GM19099 (cell line): ENCODE results near the gene PDCL3.

ENCODE experiments used
- POLR2A ChIP-seq: IDR thresholded peaks from 3 replicates; pipeline ENCODE4 v1.6.1; 2011; ENCODE audit warnings: low read depth; ENCODE audit not compliant: insufficient read length; ENCODE audit errors: extremely low read depth

The PDCL3 gene

DNA sequence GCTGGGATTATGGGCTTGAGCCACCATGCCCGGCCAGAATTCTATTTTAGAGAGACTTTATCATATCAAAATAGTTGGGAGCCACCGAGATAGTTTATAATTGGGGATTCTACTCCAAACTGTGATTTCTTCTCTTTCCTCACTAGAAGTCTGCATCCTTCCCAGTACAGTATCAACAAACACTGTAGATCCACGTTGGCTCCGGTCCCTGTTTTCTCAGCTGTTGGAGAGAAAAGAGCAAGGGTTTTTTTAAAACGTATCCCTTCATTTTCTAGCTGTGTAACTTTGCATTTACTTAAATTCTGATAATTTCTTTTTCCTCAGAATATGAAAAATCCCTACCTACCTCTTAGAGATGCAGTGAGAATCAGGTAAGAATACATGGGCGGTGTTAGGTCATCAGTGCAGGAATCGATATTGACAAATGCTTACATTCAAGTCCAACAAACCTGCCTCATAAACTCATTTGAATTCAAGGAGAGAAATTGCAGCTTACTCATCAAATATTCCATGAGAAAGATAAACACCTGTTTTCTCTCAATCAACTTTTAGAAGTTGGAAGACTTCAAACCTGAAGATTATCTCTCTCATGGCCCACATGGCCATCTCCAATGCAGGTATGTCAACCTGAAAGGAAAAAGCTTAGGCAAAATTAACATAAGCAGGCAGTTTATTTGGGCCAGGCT lies 17.7 kb upstream of the PDCL3 start:
- TF ChIP-seq POLR2A, result no peak

DNA sequence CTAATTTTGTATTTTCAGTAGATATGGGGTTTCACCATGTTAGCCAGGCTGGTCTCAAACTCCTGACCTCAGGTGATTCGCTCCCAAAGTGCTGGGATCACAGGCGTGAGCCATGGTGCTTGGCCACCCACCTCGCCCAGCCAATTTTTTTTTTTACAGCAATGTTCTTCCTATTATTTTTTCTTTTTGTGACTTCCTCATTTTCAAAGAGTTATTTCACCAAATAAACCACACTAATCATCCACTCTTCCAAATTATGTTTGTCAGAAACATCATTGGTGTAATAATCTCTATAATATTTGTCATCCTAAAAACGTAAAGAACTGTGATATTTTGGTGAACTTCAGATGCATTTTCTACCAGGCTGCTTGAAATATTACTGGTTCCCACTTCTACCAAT lies 16.3 kb upstream of the PDCL3 start:
- TF ChIP-seq POLR2A, result no peak

DNA sequence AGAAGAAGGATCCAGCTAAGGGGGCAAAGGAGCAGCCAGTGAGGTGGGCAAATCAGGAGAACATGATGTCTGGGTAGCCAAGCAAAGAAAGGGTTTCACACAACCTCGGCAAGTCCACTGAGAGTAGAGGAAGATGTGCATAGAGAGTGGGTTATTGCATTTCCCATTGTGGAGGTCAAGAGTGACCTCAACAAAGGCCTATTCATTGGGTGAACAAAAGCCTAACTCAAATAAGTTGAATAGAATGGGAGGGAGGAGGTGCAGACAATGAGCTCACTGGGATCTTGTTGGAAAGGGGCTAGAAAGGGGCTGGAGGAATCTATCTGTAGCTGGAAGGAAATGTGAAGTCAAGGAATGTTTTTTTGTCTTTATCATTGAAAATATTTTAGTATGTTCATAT lies 14.0 kb upstream of the PDCL3 start:
- TF ChIP-seq POLR2A, result no peak

DNA sequence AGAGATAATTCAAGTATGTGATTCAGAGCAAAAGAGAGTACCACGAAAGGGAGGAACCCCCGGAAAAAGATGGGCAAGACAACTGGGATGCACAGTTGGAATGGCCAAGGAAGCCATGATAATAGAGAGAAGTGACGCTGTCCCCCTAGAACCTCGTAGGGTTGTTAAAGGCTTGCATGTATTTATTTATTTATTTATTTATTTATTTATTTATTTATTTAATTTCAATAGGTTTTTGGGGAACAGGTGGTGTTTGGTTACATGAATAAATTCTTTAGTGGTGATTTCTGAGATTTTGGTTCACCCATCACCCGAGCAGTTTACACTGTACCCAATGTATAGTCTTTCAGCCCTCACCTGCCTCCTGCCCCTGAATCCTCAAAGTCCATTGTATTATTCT lies 11.5 kb upstream of the PDCL3 start:
- no peak for TF ChIP-seq POLR2A

DNA sequence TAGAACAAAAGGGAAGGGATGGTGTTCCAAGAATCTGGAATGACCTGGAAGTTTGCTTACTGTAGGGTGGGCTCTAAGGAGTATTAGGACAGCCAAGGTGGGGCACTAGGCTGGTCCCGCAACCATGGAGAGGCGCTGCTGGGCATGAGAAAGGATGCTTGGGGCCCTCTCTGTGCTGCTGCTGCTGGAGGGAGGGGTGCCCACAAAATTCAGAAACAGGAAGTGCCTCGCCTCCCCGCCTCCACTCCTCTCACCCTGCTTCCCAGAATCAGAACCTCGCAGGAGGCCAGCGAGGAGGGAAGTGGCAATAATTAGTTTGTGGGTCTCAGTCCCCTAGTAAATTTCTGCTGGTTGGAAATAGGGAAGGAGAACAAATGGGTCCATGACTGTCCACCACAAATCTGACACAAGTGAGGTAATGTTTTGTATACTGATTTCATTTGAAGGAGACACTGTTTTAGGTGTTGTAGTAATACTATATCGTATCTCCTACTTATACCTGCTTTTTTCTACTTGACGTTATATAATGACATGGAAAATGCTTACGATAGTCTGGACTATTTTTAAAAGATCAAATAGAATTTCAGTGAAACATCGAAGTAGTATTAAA lies 7.9 kb upstream of the PDCL3 start:
- no peak for TF ChIP-seq POLR2A

DNA sequence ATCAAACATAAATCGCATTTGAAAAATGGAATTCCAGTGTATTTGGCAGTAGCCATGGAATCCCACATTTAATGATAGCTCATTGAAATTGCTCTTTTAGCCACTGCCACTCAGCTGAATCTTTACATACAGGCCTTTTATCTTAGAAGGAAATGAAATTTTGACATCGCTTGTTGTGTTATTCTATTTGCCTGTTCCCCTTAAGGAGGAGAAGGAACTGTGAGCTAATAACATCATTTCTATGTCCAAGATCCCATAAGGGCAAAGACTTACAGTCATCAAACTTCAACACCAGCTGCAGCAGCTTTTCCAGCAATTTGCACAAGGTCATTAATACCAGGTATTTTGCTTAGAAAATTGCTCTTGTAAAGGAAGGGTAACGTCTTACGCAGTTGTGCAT lies 6.0 kb upstream of the PDCL3 start:
- no peak for TF ChIP-seq POLR2A

DNA sequence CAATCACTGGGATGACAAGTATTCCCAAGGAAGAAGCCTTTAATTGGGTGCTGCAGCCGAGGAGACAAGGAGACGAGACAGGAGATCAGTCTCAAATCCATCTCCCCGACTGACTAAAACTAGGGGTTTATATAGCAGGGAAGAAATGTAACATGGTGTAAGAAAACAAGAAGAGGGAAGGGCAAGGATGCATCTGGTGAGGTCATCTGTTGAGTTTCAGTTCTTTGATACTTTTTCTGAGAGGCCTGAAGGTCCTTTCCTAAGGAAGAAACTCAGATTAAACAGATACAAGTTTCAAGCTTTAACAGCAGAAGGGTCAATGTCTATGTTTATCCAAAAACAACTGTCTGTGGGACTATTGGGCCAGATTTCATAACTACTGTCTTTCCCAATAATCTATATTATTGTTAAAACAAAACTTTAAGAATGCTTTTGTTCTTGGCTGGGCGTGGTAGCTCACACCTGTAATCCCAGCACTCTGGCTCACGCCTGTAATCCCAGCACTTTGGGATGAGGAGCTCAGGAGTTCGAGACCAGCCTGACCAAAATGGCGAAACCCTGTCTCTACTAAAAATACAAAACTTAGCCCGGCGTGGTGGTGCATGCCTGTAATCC lies 2.5 kb upstream of the PDCL3 start:
- no peak for TF ChIP-seq POLR2A

DNA sequence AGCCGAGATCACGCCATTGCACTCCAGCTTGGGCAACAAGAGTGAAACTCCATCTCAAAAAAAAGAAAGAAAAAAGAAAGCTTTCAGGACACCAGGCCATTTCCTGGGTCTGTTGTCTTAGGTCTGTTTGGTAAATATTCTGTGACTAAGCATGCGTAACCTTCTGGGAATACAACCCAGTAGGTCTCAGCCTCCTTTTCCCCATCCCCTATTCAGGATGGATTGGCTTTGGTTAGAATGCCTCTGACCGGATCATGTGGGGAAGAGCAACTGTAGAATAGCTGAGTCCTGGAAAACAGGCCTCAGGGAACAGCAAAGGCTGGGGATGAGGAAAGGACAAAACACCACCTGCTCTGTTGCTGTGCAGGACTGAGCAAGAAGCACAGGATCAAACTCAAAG lies 1.6 kb upstream of the PDCL3 start:
- TF ChIP-seq POLR2A, result no peak

DNA sequence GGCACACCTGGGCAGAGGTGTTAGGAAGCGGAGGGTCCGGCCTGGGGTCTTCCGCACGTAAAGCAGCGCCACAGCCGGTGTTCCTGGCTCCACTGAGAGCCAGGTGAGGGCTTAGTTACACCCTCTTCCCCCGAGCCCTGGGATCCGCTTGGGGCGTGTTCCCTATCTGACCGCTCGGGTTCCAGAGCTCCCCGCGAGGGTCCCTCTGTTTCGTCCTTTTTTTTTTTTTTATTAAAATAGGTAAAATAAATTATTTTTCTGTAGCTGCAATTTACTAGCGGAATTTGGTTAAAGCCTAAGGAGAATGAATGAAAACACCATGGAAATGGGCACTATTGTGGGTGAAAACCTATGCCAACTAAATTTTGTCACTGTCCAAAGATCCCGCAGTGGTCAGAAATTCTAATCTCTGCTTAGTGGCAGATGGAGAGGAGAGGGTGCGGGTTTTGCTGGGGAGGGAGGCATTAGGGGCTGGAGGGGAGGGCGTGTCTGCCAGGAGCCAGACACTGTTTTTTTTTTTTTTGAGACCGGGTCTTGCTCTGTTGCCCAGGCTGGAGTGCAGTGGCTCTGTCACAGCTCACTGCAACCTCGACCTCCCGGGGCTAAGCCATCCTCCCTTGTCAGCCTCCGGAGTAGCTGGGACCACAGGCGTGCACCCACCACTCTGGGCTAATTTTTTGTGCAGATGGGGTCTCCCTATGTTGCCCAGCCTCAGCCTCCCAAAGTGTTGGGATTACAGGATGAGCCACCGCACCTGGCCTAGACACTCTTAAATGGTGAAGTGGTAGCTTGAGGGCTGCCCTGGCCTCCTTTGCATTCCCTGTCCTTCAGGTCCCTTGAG lies 834 bp downstream of the PDCL3 start:
- no peak for TF ChIP-seq POLR2A

DNA sequence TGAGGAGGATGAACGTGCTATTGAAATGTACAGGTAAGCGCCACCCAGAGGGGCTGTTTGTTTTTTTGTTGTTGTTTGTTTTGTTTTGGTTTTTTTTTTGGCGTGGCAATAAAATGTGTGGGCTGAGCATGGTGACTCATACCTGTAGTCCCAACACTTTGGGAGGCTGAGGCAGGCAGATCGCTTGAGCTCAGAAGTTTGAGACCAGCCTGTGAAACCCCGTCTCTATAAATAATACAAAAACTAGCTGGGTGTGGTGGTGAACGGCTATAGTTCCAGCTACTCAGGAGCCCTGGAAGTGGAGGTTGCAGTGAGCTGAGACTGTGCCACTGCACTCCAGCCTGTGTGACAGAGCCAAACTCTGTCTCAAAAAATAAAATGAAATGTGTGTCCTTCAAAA lies 6.2 kb downstream of the PDCL3 start:
- no peak for TF ChIP-seq POLR2A

DNA sequence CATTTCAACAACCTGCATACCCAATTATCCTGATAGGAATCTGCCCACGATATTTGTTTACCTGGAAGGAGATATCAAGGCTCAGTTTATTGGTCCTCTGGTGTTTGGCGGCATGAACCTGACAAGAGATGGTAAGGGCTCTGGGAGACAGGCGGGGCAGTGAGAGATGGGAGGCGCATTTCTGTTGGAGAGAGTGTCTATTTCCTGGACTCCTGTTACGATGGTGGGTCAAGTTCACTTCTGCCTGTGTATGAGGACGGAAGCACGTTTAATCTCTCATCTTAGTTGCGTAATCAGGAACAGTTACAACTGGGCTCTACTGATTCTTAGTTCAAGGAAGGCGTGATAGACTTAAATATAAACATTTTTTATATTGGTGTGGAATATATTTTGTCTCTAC lies 8.9 kb downstream of the PDCL3 start:
- TF ChIP-seq POLR2A, result no peak

DNA sequence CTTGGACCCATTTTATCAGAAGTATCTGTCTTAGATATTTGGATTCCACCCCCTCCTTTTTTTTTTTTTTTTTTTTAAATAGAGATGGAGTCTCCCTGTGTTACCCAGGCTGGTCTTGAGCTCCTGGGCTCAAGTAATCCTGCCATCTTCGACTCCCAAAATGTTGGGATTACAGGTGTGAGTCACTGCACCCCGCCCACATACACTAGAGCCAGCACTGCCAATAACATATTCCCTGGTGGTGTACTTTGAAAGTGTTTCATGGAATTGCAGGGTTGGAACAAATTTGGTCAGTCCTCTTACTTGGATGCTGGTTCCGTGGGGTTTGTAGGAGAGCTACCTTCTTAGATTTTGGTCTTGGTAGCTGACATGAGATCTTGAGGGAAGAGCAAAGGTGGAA lies 15.0 kb downstream of the PDCL3 start:
- TF ChIP-seq POLR2A, result no peak

DNA sequence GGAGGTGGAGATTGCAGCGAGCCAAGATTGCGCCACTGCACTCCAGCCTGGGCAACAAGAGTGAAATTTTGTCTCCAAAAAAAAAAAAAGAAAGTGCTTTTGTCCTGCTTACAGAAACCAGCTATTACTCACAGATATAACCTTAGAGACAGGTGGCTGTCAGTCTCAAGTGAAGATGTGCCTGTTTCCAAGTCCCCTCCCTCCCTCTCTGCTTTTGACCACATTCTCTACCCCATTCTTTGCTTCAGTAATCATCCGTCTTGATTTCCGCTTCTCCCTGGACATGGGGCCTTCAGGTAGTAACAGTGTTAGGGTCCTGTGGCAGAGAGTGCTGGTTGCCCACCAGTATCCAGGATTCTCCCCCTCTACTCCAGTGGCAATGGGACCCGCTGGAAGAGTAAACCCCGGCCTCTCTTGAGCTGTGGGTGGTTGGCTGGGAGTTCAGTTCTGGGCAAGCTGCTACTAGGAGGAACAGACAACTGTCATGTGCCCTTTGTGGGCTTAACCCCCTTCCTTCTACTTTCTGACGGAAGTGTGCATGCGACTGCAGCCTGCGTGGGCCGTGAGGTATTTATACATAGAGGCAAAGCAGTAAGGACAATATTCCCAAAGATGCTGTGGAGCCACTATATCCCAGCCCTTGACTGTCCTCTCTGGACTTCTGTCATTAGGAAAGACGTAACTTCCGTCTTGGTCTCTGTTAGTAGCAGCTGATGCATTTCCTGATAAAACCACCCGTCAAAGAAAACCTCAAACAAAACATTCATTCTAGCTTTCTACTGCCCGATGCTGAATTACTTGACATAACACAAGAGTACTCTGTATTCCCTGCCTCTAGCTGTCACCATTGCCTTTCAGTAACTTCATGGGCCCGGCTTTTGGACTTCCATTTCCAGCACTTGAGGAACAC lies 17.8 kb downstream of the PDCL3 start:
- TF ChIP-seq POLR2A, result no peak

DNA sequence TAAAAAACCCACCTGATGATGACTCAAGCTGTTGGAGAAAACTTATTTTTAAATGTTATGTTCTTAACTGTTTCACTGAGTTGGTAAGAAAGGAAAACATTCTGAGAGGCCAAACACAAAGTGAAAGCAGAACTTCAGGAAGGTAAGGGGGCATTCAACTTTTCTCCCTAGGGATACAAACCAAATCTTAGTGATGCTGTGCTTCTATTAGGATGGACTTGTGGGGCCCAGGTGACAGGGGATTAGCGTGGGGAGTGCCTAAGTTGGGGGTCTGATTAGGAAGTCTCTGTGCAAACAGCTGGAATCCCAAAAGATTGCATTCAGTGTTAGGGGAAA lies 18.5 kb downstream of the PDCL3 start:
- no peak for TF ChIP-seq POLR2A

DNA sequence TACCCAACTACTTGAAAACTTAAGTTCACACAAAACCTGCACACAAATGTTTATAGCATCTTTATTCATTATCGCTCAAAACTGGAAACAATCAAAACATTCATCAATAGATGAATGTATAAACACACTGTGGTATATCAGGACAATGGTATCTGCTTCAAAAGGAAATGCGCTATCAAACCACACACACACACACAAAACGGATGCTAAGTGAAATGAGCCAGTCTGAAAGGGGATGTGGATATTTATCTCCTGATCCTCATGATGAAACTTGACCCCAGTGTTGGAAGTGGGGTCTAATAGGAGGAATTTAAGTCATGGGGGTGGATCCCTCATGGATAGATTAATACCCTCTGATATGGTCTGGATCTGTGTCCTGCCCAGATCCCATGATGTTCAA lies 22.0 kb downstream of the PDCL3 start:
- TF ChIP-seq POLR2A, result no peak

DNA sequence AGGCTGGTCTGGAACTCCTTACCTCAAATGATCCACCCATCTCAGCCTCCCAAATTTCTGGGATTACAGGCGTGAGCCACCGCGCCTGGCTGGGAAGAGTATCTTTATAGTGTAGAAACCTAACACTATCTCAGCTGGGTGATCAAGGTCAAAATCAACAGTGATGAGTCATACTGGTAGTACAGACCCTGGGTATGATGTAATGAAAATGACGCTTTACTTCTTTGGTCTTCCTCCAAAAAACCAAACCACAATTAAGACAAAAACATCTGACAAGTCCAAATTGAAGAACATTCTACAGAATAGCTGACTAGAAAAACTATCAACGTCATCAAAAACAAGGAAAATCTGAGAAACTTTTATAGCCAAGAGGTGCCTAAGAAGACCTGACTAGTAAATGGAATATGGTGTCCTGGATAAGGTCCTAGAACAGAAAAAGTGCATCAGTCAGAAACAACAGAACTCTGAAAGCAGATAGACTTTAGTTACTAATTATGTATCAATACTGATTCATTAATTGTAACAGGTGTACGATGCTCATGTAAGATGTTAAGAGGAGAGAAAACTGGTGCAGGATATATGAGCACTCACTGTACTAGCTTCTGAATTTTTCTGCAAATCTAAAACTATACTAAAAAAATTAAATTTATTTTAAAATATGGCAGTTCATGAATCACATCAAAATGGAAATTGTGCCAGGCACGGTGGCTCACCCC lies 25.4 kb downstream of the PDCL3 start:
- TF ChIP-seq POLR2A, result no peak
